GM21447 (cell line): Measurements from ENCODE around the gene VPS52.

ENCODE experiments used
- ATAC-seq: cut with Tn5 transposase; IDR thresholded peaks from one replicate; pipeline ENCODE4 v1.9.1; 2021; ENCODE audit not compliant: unreplicated experiment

VPS52 gene, protein sequence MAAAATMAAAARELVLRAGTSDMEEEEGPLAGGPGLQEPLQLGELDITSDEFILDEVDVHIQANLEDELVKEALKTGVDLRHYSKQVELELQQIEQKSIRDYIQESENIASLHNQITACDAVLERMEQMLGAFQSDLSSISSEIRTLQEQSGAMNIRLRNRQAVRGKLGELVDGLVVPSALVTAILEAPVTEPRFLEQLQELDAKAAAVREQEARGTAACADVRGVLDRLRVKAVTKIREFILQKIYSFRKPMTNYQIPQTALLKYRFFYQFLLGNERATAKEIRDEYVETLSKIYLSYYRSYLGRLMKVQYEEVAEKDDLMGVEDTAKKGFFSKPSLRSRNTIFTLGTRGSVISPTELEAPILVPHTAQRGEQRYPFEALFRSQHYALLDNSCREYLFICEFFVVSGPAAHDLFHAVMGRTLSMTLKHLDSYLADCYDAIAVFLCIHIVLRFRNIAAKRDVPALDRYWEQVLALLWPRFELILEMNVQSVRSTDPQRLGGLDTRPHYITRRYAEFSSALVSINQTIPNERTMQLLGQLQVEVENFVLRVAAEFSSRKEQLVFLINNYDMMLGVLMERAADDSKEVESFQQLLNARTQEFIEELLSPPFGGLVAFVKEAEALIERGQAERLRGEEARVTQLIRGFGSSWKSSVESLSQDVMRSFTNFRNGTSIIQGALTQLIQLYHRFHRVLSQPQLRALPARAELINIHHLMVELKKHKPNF

DNA sequence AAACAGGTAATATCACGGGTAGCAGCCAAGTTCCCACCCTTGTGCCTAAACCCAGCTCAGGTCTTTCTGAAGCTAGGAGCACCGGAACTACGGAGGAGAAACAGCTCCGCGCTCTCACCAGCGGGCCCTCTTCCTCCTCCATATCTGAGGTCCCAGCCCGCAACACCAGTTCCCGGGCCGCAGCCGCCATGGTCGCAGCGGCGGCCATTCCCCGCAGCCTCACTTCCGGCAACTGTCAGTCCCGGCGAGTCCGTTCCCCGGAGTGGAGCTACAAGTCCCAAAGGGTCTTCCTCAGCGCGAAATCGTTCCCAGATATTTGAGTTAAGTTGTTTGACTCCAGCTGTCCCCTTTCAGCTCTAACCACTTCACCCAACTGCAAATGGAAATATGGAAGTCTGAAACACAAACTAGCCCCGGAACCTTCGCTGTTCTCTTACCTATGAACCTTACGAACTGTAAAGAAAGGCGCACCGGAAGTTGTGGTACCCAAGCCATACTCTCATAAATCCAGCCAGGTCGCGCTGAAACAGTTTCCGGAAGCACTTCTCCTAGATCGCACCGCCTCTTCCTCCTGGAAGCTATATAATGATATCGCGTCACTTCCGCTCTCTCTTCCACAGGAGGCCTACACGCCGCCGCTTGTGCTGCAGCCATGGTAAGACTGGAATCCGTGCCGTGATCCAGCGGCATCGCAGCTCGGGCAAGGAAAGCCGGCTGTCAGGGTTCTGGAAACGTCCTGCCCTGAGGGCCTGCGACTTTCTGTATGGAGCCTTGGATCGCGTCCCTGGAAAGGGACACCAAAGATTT, at the start of gene VPS52, which contains the start of gene RPS18:
Gene VPS52 (minus strand): TSS at position 409 of the 807 bp plus-strand sequence. CDS start 201 bp downstream, at position 208.
Gene RPS18 (plus strand): TSS at position 608 of the 807 bp plus-strand sequence. CDS start 45 bp downstream, at position 653.
- ATAC-seq: peak; percentile 84

- ATAC-seq: no peak
Measured at GRCh38 chr6:33321227-33321626, 49.6 kb upstream of the VPS52 start.

- ATAC-seq: no peak
Measured at GRCh38 chr6:33320315-33321181, 48.9 kb upstream of the VPS52 start.

GRCh38 chr6:33319939-33320314, 48.3 kb upstream of the VPS52 start:
- no peak for ATAC-seq

- no peak for ATAC-seq
Measured at GRCh38 chr6:33318426-33319073, 46.9 kb upstream of the VPS52 start.

GRCh38 chr6:33317669-33318425, 46.2 kb upstream of the VPS52 start, which contains the start of gene ZBTB22:
ZBTB22 (minus strand) TSS chr6:33317744; CDS start chr6:33316916, 828 bp downstream.
- peak; percentile 51 for ATAC-seq

- ATAC-seq: no peak
Measured at GRCh38 chr6:33317419-33317668, 45.7 kb upstream of the VPS52 start.

GRCh38 chr6:33316603-33317418, 45.1 kb upstream of the VPS52 start:
- no peak for ATAC-seq

DNA sequence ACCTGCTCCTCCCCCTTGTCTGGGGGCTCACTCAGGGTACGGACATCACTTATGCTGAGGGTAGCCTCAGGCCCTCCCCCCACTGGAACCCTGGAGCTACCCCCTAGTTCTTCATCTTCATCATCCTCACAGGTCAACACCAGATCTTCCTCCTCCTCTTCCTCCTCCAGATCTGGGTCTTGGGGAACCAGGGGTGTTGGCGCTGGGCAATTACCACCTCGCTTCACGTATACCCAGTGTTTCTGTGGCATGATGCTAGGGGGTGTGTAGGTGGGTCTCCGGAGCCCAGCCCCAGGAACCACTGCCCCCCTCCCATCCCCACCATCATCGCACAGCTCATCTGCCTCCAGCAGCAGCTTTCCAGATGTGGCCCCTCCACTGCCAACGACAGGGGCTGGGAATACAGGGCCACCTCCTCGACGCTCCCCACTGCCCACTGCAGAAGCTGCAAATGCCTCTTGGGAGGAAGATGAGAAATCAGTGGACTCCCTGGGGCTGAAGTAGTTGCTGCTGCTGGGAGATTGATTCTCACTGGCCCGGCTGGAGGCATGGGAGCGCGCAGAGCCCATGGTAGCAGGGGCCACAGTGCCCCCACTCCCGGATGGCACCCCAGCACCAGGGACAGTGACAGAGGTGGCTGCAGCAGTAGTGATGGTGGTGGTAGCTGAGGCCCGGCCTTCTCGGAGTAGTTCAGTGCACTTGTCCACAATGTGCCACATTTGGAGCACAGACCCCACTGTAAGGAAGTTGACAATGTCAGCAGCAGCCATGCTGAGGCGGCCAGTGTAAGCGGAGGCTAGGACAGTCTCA, 44.3 kb upstream of the VPS52 start:
- no peak for ATAC-seq

DNA sequence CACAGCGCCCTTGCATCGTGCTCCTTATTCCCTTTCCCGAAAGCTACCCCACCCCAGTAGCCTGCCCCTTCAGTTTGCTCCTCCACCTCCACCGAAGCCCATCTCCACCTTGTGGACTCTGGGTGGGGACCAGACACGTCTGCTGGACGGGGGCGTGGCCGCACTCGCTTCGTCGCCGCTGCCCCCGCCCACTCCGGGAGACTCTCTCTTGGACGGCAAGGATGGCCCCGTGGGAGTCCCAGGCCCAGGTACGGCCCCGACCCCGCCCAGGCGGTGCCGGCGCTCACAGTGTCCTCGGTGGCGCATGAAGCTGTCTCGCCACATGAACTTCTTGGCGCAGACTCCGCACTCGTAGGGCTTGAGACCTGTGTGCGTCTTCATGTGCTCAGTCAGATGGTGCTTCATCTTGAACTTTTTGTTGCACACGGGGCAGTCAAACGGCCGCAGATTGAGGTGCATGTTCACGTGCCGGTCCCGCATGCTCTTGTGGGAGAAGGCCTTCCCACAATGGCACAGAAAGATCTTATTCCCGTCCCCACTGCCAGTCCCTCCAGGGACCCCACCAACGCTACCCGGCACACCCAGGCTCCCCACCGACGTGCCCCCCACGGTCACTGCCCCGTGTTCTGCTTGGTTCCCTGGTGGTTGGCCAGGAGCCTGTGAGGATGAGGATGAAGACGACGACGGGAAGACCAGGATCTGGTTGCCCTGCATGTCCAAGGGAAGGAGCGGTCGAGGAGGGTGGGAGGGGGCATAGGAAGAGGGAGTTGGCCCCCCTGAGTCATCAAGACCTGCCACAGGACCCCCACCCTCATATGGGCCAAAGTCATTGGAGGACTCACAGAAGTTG, 43.5 kb upstream of the VPS52 start:
- no peak for ATAC-seq

GRCh38 chr6:33314515-33314942, 42.9 kb upstream of the VPS52 start:
- ATAC-seq: no peak

- ATAC-seq: peak; percentile 36
Measured at GRCh38 chr6:33313709-33314514, 42.2 kb upstream of the VPS52 start, which contains the start of gene TAPBP. TAPBP (minus strand) TSS chr6:33314078; CDS start chr6:33314041, 37 bp downstream.

GRCh38 chr6:33313105-33313708, 41.5 kb upstream of the VPS52 start:
- ATAC-seq: peak; percentile 9

- peak; percentile 37 for ATAC-seq
Measured at GRCh38 chr6:33312361-33313104, 40.9 kb upstream of the VPS52 start.

DNA sequence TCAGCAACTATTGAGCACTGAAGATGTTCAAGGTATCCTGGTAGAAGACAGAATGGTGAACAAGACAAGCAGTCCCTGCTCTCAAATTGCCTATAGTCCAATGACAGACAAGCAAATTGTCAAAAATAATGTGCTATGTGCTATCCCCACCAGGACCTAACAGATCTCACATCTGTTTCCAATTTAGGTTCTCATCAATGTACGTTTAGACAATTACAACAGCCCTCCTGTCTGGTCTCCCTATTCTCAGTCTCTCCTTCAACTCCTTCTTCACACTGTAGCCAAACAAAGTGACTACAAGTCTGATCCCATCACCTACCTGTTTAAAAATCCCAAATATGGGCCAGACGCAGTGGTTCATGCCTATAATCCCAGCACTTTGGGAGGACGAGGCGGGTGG, 34.7 kb upstream of the VPS52 start:
- ATAC-seq: no peak
